Adrenal gland (tissue), 12 donors: Measurements from ENCODE around the gene DHRS3. TPM values are rescaled to one million over a fixed set of nuclear protein-coding genes. Genes with fewer than 3 reads are reported as not detected.

Experiments used
- DNase-seq, 7 donors: peaks; one replicate each; pipeline ENCODE4 v3.0.0-alpha.2; 2019 to 2020
- H3K27ac ChIP-seq, 5 donors: fragments of 200-600 bp; sonication (generic) in 4 of 5; 1 replicate in 3 of 5; 2 replicates in 2 of 5; pipeline versions ENCODE4 v1.5.1 to v1.8.0; 2016 to 2020; ENCODE audit warnings: mild to moderate bottlenecking in 1 of 5
- H3K27me3 ChIP-seq: fragments of 200-600 bp; 2 replicates; pipeline ENCODE4 v1.8.0; 2021
- H3K36me3 ChIP-seq, 2 donors: fragments of 200-600 bp; replicated peaks in 1 of 2; 1 replicate in 1 of 2; 2 replicates in 1 of 2; pipeline versions ENCODE4 v1.5.1 to v1.8.0; 2018 to 2022
- H3K4me1 ChIP-seq, 2 donors: fragments of 200-600 bp; replicated peaks in 1 of 2; 1 replicate in 1 of 2; 2 replicates in 1 of 2; pipeline versions ENCODE4 v1.5.1 to v1.8.0; 2018 to 2021
- H3K4me3 ChIP-seq, 4 donors: fragments of 200-600 bp; sonication (generic) in 3 of 4; one replicate each; pipeline ENCODE4 v1.5.1; 2016 to 2018
- H3K9me3 ChIP-seq, 3 donors: fragments of 200-600 bp; sonication (generic) in 1 of 3; replicated peaks in 1 of 3; 1 replicate in 2 of 3; 2 replicates in 1 of 3; pipeline versions ENCODE4 v1.5.1 to v1.8.0; 2016 to 2021
- CTCF ChIP-seq, 6 experiments: fragments of 450-650 bp in 4 of 6; fragments of 200-600 bp in 2 of 6; sonication (generic) in 1 of 6; IDR thresholded peaks; 1 replicate in 5 of 6; 2 replicates in 1 of 6; pipeline versions ENCODE4 v1.5.1 to v1.8.0; 2016 to 2021; ENCODE audit warnings: antibody characterized with exemption in 6 of 6, mild to moderate bottlenecking in 2 of 6, moderate library complexity in 1 of 6
- POLR2A ChIP-seq, 2 donors: fragments of 450-650 bp; IDR thresholded peaks; one replicate each; pipeline ENCODE4 v1.6.1; 2017; ENCODE audit warnings: antibody characterized with exemption in 2 of 2, mild to moderate bottlenecking in 2 of 2, moderate library complexity in 1 of 2
- WGBS, 4 donors: extraction: QIAGEN DNeasy Blood & Tissue Kit in 2 of 4; methylation state at CpG; one replicate each; pipeline versions ENCODE4 v1.1.5 to v1.1.7; 2013 to 2017; 5-methylcytosine and 5-hydroxymethylcytosine counted together
- intact Hi-C, 2 donors: fragments of 100-400 bp; cut with DNase I; formaldehyde crosslinking; loops; one replicate each; pipeline versions ENCODE4 v1.14.1 to v1.15.0; 2022 to 2023
- polyA plus RNA-seq, 3 donors: library from polyadenylated mRNA; stranded (reverse); fragments of 200-250 nt in 2 of 3; fragments of 350-450 nt in 1 of 3; fragmentation: Illumina TruSeq in 1 of 3; extraction: RNeasy Lipid Tissue Mini Kit (QIAGEN cat#74804) in 1 of 3; gene quantifications; one replicate each; pipeline ENCODE4 v1.2.3, GENCODE V29; 2013 to 2014
- total RNA-seq, 9 donors: library from RNA; depleted of rRNA in 4 of 9; stranded (reverse); fragments of >200 nt in 4 of 9; fragments of 120-200 nt in 1 of 9; fragmentation: NEBNext Ultra II Directional in 1 of 9; extraction: Animal tissue kit (Norgen Biotek cat#: 25700) in 1 of 9; gene quantifications; one replicate each; pipeline versions ENCODE4 v1.1.0 to v1.2.4, GENCODE V29; 2013 to 2023
- donor health status: healthy with polysubstance abuse.
- donor health status: Bipolar disorder and iron deficiency.
- donor health status: DM: yes; HTN: yes; CAD: no.
- donor health status: DM: no; HTN: no; CAD: no.
- donor health status: DM: no; HTN: no; CAD: no.
- donor health status: DM: yes; HTN: yes; CAD: no.

The DHRS3 gene
- total and polyA plus RNA-seq, 12 donors, result 7.7 to 72.4 (median 41.3) TPM

GRCh38 chr1:12549460-12550349 is 68.3 kb downstream of the DHRS3 start:
- Histone ChIP-seq H3K4me1 (peaks cover 9 to 20% of the 10 kb centered on the region in 2 donors), H3K4me3 (peak overlapping the region in 1 of 4 donors; percentile 19), H3K9me3 (no peaks in the 10 kb centered on the region), H3K27me3 (peaks cover 6% of the 10 kb centered on the region), H3K36me3 (no peaks in the 10 kb centered on the region), H3K27ac (peak overlapping the region; percentile 52 to 92 (median 69))
- TF ChIP-seq POLR2A (IDR thresholded peaks at IDR 0.05) (peak in 1 of 2 donors; percentile 19), CTCF (IDR thresholded peaks at IDR 0.05) (no peak)
- 24 to 33% (median 28%) methylated on average over 26 to 31 of the region's 31 CpGs for WGBS, 4 donors
- intact Hi-C loops, result loop anchor here in 1 of 2 donors (10.0 kb wide), 1 partner anchor 65 kb away; the partner anchor contains the start of gene DHRS3
- DNase-seq, result peak; percentile 79 to 91 (median 85)

- WGBS, 4 donors, result 15 to 31% (median 17%) methylated on average over 12 to 27 of the region's 27 CpGs
- Histone ChIP-seq H3K4me3 (peak overlapping the region in 1 of 4 donors; percentile 19), H3K4me1 (peaks cover 9 to 20% of the 10 kb centered on the region in 2 donors), H3K27ac (peak overlapping the region; percentile 52 to 92 (median 69)), H3K9me3 (no peaks in the 10 kb centered on the region), H3K36me3 (no peaks in the 10 kb centered on the region), H3K27me3 (peaks cover 6% of the 10 kb centered on the region)
- TF ChIP-seq CTCF (IDR thresholded peaks at IDR 0.05) (no peak), POLR2A (IDR thresholded peaks at IDR 0.05) (no peak)
- intact Hi-C loops, result loop anchor here in 1 of 2 donors (10.0 kb wide), 1 partner anchor 66 kb away; the partner anchor contains the start of gene DHRS3
- DNase-seq, result peak; percentile 67 to 84 (median 75)
These were observed 69.0 kb downstream of the DHRS3 start for GRCh38 chr1:12548973-12549459.

- Histone ChIP-seq H3K4me3 (no peak overlapping the region), H3K4me1 (peaks cover 9 to 20% of the 10 kb centered on the region in 2 donors), H3K27ac (peak overlapping the region in 3 of 5 donors; percentile 52 to 92 (median 89)), H3K27me3 (peaks cover 6% of the 10 kb centered on the region), H3K9me3 (no peaks in the 10 kb centered on the region), H3K36me3 (no peaks in the 10 kb centered on the region)
- no peak for DNase-seq
- intact Hi-C loops, result loop anchor here in 1 of 2 donors (10.0 kb wide), 1 partner anchor 66 kb away; the partner anchor contains the start of gene DHRS3
- TF ChIP-seq POLR2A (IDR thresholded peaks at IDR 0.05) (no peak), CTCF (IDR thresholded peaks at IDR 0.05) (no peak)
- WGBS, 4 donors, result 72 to 93% (median 75%) methylated on average over 7 to 14 of the region's 14 CpGs
These were observed 69.6 kb downstream of the DHRS3 start for GRCh38 chr1:12548279-12548972.
